DOHH2 (cell line): ENCODE results near the gene RNF44.
A peak's percentile ranks its signal among the peaks of the same experiment; 100 is the strongest.

Source experiments
- H3F3A ChIP-seq: fragments of 200-600 bp; sonication (generic), shearing (Covaris generic); 2 replicates; pipeline ENCODE4 v1.6.0; 2016; ENCODE audit warnings: antibody characterized with exemption, mild to moderate bottlenecking; ENCODE audit not compliant: control insufficient read depth, insufficient read depth
- H3K27ac ChIP-seq: fragments of 200-600 bp; sonication (generic); 2 replicates; pipeline ENCODE4 v1.5.1; 2014; ENCODE audit warnings: low read depth, mild to moderate bottlenecking, low read length, moderate library complexity
- H3K27me3 ChIP-seq: fragments of 200-600 bp; sonication (generic); 2 replicates; pipeline ENCODE4 v1.6.1; 2014; ENCODE audit warnings: mild to moderate bottlenecking, low read length, mixed read lengths; ENCODE audit not compliant: control insufficient read depth
- H3K36me3 ChIP-seq: fragments of 200-600 bp; sonication (generic); 2 replicates; pipeline ENCODE4 v1.6.1; 2014; ENCODE audit warnings: mild to moderate bottlenecking, low read length, moderate library complexity, mixed read lengths; ENCODE audit not compliant: control insufficient read depth
- H3K4me1 ChIP-seq: fragments of 200-600 bp; sonication (generic); 2 replicates; pipeline ENCODE4 v1.6.1; 2014; ENCODE audit warnings: mild to moderate bottlenecking, low read length, mixed read lengths; ENCODE audit not compliant: control insufficient read depth
- H3K4me2 ChIP-seq: fragments of 200-600 bp; sonication (generic); 2 replicates; pipeline ENCODE4 v1.6.0; 2014; ENCODE audit warnings: mild to moderate bottlenecking, low read length, moderate library complexity
- H3K4me3 ChIP-seq: fragments of 200-600 bp; sonication (generic); 2 replicates; pipeline ENCODE4 v1.5.1; 2014; ENCODE audit warnings: mild to moderate bottlenecking, low read length, mixed read lengths
- H3K79me2 ChIP-seq: fragments of 200-600 bp; sonication (generic); 2 replicates; pipeline ENCODE4 v1.6.1; 2014; ENCODE audit warnings: mild to moderate bottlenecking, low read length, mixed read lengths; ENCODE audit not compliant: control insufficient read depth
- H3K9me2 ChIP-seq: fragments of 200-600 bp; sonication (generic); replicated peaks from 2 replicates; pipeline ENCODE4 v1.6.1; 2014; ENCODE audit warnings: mild to moderate bottlenecking, low read length, mixed read lengths; ENCODE audit not compliant: control insufficient read depth
- H3K9me3 ChIP-seq: fragments of 200-600 bp; sonication (generic); 2 replicates; pipeline ENCODE4 v1.6.1; 2014; ENCODE audit warnings: antibody characterized with exemption, low read length, mixed read lengths; ENCODE audit not compliant: control insufficient read depth, insufficient read depth
- H4K20me1 ChIP-seq: fragments of 200-600 bp; sonication (generic); 2 replicates; pipeline ENCODE4 v1.6.0; 2014; ENCODE audit warnings: low read depth, mild to moderate bottlenecking, antibody characterized with exemption, low read length, moderate library complexity; ENCODE audit not compliant: control insufficient read depth, insufficient read depth
- CTCF ChIP-seq: fragments of 200-600 bp; sonication (generic); IDR thresholded peaks from one replicate; pipeline ENCODE4 v1.5.1; 2014; ENCODE audit warnings: antibody characterized with exemption, mild to moderate bottlenecking, low read depth, low read length; ENCODE audit not compliant: poor library complexity, severe bottlenecking
- EZH2phosphoT487 ChIP-seq: fragments of 200-600 bp; sonication (generic); IDR thresholded peaks from 2 replicates; pipeline ENCODE4 v1.6.1; 2017; ENCODE audit warnings: borderline replicate concordance, mild to moderate bottlenecking, antibody characterized with exemption, low read length, moderate library complexity, mixed read lengths

The RNF44 gene

GRCh38 chr5:176517053-176517661, 20.0 kb downstream of the RNF44 start:
- Histone ChIP-seq H3K27me3 (no peaks in the 10 kb centered on the region), H3K4me3 (no peak overlapping the region), H3K4me2 (no peak overlapping the region), H4K20me1 (no peaks in the 10 kb centered on the region), H3K4me1 (peaks cover 29% of the 10 kb centered on the region), H3K36me3 (no peaks in the 10 kb centered on the region), H3K9me3 (no peaks in the 10 kb centered on the region), H3K9me2 (no peaks in the 10 kb centered on the region), H3K79me2 (no peaks in the 10 kb centered on the region), H3F3A (peaks cover 4% of the 10 kb centered on the region; the same call in 1 of the 2 replicates), H3K27ac (no peak overlapping the region)
- TF ChIP-seq CTCF (no peak), EZH2phosphoT487 (no peak)

- no peak for TF ChIP-seq EZH2phosphoT487
- TF ChIP-seq CTCF: no peak
- peak overlapping the region; percentile 32; the same call in 1 of the 2 replicates for H3K4me2 ChIP-seq
- H3K36me3 ChIP-seq: no peaks in the 10 kb centered on the region
- H3K4me3 ChIP-seq: no peak overlapping the region
- H3K4me1 ChIP-seq: peaks cover 17% of the 10 kb centered on the region
- no peaks in the 10 kb centered on the region for H3K9me2 ChIP-seq
- H3K27me3 ChIP-seq: no peaks in the 10 kb centered on the region
- H4K20me1 ChIP-seq: no peaks in the 10 kb centered on the region
- H3K27ac ChIP-seq: no peak overlapping the region
- no peaks in the 10 kb centered on the region for H3F3A ChIP-seq
- H3K9me3 ChIP-seq: no peaks in the 10 kb centered on the region
- H3K79me2 ChIP-seq: no peaks in the 10 kb centered on the region
These were observed 21.8 kb downstream of the RNF44 start for GRCh38 chr5:176515396-176515795.

- no peaks in the 10 kb centered on the region for H3K9me3 ChIP-seq
- H3K4me1 ChIP-seq: peaks cover 17% of the 10 kb centered on the region
- H3K36me3 ChIP-seq: no peaks in the 10 kb centered on the region
- no peaks in the 10 kb centered on the region for H3K27me3 ChIP-seq
- no peak for TF ChIP-seq EZH2phosphoT487
- no peak for TF ChIP-seq CTCF
- H3K9me2 ChIP-seq: no peaks in the 10 kb centered on the region
- H4K20me1 ChIP-seq: no peaks in the 10 kb centered on the region
- H3K4me2 ChIP-seq: peak overlapping the region; percentile 27
- H3K79me2 ChIP-seq: no peaks in the 10 kb centered on the region
- H3K27ac ChIP-seq: peak overlapping the region; percentile 29
- 0 out of 2 replicates have a peak, but pooled peaks cover 4% of the 10 kb centered on the region for H3F3A ChIP-seq
- H3K4me3 ChIP-seq: no peak overlapping the region
These were observed 22.8 kb downstream of the RNF44 start for GRCh38 chr5:176514244-176514950.
